Ovary (tissue), 3 donors: ENCODE data around the gene LCMT2.

Experiments
- CTCF ChIP-seq, 3 donors: fragments of 450-650 bp in 2 of 3; fragments of 200-600 bp in 1 of 3; IDR thresholded peaks; one replicate each; pipeline versions ENCODE4 v1.5.1 to v1.8.0; 2016 to 2022; ENCODE audit warnings: antibody characterized with exemption in 3 of 3, mild to moderate bottlenecking in 1 of 3
- POLR2A ChIP-seq: fragments of 450-650 bp; IDR thresholded peaks from one replicate; pipeline ENCODE4 v1.6.1; 2017; ENCODE audit warnings: antibody characterized with exemption, mild to moderate bottlenecking, moderate library complexity
- donor health status: DM: no; HTN: no; CAD: no.

- TF ChIP-seq CTCF (IDR thresholded peaks at IDR 0.05), result no peak
- no peak for TF ChIP-seq POLR2A
Measured at GRCh38 chr15:43299411-43299810, 31.0 kb downstream of the LCMT2 start.
